GM18868 (cell line): ENCODE data around the gene KLRK1.
A peak's percentile ranks its signal among the peaks of the same experiment; 100 is the strongest.
"Not testable (repeated sequence)": the region's sequence is repeated elsewhere in the genome, so short reads cannot be mapped to it uniquely, and the experiment has no call there.

Experiments
- ATAC-seq: cut with Tn5 transposase; IDR thresholded peaks from one replicate; pipeline ENCODE4 v1.9.1; 2021; ENCODE audit warnings: mild to moderate bottlenecking, moderate library complexity; ENCODE audit not compliant: unreplicated experiment

KLRK1 gene

DNA sequence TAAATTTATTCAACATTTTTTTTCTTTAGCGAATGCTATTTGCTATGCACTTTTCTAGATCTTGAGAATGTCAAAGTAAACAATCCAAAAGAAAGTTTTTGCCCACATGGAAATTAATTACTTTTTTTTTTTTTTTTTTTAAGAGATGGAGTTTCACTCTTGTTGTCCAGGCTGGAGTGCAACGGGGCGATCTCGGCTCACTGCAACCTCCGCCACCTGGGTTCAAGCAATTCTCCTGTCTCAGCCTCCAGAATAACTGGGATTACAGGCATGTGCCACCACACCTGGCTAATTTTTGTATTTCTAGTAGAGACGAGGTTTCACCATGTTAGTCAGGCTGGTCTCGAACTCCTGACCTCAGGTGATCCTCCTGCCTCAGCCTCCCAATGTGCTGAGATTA lies 1.1 kb upstream of the KLRK1 start:
- not testable (repeated sequence) for ATAC-seq

DNA sequence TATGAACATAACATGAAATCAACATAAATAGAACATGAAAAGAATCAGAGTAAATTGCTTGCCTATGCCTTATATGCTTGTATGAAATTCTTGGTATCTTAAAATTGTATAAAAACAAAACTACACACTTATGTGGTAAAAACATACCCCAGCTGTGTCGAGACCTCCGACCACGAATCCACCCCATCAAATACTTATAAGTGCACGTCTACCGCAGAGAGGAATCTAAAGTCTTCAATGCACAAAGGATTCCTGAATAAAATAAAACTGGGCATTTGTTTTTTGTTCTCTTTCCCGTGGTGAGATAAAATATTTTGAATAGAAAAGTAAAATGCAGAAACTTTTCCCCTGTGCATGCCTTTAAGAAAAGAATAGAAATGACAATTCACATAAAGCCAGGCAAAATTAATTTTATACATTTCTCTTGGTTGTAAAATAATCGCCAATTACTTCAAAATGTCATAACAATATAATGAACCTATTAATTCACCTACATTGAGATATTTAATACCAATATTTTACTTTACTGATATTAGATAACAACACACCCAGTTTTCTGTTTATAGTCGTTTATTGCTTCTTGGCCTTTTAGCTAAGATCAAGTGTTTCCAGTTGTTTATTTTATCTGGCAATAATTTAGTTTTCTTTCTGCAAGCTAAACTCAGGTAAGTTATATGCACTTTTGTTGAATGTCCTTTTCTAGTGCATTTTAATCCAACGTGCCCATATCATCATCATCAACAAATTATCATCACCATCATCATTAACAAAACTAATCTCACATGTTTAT lies 1.0 kb downstream of the KLRK1 start:
- no peak for ATAC-seq

DNA sequence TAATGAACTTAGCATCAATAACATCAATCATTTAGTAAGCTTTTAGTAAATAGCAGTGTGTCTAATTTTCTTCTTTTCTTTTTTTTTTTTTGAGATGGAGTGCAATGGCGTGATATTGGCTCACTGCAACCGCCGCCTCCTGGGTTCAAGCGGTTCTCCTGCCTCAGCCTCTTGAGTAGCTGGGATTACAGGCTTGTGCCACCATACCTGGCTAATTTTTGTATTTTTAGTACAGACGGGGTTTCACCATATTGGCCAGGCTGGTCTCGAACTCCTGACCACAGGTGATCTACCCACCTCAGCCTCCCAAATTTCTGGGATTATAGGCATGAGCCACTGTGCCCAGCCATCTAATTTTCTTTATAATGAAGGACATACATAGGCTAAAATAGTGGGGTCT lies 2.3 kb downstream of the KLRK1 start:
- ATAC-seq: not testable (repeated sequence)

DNA sequence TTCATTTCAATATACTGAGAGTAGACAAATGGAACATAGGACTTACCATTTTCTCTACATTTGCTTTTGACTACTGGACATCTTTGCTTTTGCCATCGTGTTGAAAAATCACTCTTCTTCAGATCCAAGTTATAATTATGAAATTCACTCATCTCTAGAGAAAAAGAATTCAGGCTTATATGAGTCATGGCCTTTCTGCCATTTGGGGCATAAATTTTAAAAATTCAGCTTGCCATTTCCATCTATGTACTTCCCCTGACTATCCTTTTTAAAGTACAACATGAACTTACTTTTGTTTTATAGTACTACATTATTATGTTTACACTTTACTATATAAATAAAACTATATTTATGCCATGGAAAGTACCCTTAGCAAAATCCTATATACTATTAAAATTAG lies 3.0 kb downstream of the KLRK1 start:
- ATAC-seq: no peak

DNA sequence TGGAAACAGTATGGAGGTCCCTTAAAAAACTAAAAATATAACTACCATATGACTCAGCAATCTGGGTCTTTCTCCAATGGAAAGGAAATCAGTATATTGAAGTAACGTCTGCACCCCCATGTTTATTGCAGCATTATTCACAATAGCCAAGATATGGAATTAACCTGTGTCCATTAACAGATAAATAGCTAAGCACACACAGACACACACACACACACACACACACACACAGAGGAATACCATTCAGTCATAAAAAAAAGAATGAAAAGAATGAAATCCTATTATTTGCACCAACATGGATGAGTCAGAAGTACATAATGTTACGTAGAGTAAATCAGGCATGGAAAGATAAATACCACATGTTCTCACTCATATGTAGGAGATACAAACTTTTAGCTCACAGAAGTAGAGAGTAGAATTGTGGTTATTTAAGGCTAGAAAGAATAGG lies 4.7 kb downstream of the KLRK1 start:
- no peak for ATAC-seq

DNA sequence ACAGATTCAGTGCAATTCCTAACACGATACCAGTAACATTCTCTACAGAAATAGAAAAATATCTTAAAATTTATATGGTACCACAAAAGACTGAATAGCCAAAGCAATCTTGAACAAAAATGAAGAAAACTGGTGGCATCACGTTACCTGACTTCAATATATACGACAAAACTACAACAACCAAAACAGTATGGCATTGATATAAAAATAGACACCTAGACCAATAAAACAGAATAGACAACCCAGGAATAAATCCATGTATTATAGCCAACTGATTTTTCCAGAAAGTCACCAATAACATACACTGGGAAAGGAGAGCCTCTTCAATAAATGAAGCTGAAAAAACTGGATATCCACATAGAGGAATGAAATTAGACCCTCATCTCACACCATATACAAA lies 5.7 kb downstream of the KLRK1 start:
- no peak for ATAC-seq

DNA sequence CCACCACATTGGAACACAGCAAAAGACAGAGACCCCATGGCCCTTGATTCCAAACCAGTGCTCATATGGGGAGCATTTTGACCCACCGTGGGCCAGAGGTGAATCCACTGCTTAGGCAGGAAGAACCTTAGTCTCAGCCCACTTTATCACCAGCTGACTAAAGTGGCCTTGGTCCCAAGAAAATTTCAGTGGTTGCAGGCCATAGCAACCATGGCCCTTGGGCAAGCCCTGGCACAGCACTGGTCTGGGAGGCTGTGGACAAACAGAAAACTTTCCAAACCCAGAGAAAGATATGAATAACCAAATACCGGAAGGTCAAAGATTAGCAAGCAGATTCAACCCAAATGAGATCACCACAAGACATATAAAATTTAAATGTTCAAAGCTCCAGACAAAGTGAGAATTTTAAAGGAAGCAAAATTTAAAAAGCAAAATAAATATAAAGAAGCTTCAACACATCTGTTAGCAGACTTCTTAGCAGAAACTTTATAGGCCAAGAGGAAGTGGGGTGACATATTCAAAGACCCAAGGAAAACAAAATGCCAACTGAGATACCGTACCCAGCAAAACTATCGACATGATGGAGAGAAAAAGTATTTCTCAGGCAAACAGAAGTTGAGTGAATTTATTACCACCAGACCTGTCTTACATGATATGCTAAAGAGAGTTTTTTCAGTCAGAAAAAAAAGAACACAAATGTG lies 7.8 kb downstream of the KLRK1 start:
- no peak for ATAC-seq

DNA sequence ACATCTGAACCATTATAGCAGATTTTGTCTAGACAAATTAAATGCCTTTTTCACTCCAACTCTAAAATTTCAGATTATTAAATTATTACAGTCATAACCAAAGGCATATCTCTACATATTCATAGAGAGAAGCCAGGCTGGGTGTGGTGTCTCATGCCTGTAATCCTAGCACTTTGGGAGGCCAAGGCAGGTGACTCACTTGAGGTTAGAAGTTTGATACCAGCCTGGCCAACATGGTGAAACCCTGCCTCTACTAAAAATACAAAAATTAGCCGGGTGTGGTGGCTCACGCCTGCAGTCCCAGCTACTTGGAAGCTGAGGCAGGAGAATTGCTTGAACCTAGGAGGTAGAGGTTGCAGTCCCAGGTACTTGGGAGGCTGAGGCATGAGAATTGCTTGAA lies 11.1 kb downstream of the KLRK1 start:
- ATAC-seq: not testable (repeated sequence)

DNA sequence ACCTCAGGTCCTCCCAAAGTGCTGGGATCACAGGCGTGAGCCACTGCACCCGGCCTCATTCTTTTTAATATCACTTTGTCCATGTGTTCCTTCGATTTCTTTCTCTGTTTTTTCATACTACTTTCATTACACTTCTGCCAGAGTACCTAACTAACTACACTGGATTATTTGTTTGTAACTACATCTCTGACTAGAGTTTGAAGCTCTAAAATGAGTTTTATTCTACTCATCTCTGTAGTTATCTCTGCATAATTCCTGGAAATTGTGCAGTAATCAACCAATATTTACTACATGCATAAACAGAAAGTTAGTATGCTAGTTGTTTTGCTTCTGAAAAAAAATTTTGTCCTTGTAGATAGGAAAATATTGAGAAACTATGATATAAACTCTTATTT lies 15.2 kb downstream of the KLRK1 start:
- no peak for ATAC-seq

DNA sequence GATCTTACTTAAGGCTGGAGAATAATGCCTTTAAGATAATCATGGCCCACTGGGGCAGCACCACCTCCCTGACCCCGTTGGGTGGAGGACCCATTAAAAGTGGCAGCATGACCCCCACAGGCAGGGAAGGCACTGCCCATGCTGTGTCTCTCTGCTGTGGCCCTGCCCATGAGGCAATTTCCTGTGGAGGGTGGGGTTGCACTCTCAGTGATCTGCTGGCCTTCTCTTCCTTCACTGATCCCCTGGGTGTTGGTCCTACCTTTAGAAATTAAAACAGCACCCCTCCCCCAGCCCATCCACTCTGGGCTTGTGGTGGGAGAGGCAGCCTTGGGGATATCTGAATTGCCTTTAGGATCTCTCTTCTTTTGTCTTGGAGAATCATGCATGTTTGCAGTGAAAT lies 17.3 kb downstream of the KLRK1 start:
- ATAC-seq: no peak

DNA sequence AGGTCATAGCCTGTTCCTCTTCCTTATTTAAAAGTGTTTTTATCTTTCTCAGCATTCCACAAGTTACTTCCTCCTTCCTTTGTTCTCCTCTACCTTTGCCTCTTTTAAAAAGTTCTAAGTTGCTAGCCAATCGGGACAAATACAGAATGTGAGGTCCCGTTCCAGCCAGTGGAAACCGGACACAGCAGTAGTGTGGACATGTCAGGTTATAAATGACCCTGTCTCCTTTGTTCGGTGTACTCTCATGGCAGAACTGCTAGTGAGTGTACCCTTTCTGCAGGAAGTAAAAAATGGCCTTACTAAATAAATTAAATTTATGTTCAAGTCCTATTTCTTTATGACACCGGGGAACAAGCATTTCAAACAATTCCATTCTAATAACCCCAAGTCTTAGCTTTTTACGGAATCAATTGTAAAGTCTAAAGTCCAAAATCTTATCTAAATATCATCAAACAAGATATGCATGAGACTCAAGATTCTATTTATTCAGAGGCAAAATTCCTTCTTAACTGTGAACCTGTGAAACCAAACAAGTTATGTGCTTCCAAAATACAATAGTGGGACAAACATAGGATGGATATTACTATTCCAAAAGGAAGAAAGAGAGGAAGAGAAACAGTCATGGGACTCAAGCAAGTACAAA lies 17.8 kb downstream of the KLRK1 start:
- ATAC-seq: not testable (repeated sequence)

DNA sequence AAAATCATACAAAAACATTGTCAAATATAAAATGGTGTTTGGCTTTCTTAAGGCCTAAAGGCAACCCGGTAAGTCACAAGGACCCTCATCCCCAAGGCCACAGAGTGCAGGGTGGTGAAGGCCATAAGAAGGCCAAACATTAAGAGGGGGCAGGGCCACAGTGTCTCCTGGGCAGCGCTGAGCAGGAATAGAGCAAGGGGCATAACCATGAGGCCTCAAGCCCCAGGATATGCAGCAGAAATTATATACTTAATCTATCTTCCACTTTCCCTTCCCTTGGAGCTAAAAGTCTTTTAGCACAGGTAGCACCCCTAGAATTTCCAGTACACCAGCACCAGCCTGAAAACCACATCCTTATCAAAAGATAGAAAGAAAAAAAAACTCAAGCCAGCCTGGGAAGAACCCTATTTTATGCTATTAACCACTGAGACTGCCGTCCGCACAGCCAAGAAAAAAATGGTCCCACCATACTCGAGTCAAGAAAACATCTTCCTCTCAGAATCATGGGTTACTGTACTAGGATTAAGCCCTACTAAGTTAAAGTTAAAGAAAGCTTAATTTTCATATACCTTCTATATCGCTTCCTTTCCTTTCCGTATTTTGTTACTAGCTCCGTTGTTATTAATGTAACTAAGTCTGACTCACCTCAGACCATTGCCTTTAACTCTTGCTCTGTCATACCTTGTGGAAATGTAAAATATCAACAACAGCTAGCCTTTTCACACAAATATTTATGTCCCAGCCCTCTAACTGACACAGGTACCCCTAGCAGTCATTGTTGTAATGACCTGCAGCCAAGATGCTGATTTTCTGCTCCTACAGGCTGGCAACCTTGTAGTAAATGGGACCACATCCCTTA lies 20.1 kb downstream of the KLRK1 start:
- no peak for ATAC-seq

DNA sequence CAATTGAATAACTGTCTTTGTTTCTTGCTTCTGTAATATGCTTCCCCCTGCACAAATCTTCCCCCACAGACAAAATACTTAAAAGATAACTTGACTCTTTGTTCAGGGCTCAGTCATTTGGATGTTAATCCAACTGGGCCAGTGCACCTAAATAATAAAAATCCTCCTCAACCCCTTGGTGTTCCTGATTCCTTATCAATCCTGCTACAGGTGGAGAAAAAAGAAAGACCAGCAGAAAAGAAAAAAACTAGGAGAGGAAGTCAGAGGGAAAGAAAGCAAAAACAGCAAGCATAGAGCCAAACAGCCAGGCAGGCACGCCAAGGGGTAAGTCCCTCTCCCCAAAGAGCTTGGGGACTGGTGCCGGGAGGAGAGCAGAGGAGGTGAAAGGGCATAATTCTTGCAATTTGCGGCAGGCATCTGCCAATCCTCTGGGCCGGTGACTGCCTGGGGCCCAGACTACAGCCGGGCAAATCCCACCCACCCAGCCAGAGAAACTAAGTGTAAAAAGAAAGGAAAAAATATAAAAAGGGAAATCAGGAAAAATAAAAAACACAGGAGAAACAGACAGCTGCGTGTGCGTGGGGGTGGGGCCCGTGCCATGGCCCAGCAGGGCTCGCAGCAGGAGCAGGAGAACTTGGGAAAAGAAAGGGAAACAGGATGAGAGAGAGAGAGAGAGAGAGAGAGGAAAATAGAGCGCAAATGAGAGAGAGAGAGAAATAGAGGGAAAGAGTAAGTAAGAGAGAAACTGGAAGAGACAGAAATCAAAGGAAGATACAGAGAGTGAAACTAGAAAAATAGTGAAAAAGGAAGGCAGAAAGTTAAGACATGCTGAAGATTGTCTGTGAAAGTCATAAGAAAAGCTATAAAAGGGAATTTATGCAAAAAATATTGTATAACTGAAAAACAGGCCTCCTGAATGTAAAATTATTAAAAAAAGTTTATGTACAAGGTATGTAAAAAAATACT lies 21.4 kb downstream of the KLRK1 start:
- no peak for ATAC-seq

DNA sequence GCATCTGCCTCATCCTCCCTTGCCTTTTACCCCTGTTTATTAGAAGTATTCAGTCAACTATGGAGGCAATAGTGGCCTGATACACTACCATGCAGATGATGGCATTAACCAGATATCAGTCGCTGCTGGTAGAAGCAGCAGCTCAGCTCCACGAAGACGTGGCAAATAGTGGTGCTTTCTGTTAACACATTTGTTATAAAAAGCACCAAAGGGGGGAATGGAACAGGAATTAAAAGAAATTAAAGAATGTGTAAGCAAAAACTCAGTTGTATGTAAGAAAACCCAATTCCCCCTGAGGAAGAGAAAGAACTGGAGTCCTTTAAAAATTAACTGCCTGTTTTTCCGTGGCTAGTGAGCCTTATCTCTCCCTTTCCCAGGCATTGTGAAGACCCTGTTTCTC lies 22.1 kb downstream of the KLRK1 start:
- not testable (repeated sequence) for ATAC-seq

DNA sequence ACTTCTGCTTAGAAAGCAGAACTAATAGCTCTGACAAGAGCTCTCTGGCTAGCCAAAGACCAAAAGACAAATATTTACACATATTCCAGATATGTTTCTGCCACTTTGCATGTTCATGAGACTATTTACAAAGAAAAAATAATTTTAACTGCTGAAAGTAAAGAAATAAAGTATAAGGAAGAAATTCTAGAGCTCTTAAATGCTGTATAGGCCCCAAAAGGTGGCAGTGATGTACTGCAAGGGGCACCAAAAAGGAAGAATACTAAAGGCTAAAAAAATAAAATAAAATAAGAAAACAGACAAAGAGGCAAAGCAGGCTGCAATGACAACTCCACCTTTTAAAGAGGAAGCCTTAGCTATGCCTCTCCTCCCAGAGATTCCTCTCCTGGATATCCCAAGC lies 23.0 kb downstream of the KLRK1 start:
- no peak for ATAC-seq

DNA sequence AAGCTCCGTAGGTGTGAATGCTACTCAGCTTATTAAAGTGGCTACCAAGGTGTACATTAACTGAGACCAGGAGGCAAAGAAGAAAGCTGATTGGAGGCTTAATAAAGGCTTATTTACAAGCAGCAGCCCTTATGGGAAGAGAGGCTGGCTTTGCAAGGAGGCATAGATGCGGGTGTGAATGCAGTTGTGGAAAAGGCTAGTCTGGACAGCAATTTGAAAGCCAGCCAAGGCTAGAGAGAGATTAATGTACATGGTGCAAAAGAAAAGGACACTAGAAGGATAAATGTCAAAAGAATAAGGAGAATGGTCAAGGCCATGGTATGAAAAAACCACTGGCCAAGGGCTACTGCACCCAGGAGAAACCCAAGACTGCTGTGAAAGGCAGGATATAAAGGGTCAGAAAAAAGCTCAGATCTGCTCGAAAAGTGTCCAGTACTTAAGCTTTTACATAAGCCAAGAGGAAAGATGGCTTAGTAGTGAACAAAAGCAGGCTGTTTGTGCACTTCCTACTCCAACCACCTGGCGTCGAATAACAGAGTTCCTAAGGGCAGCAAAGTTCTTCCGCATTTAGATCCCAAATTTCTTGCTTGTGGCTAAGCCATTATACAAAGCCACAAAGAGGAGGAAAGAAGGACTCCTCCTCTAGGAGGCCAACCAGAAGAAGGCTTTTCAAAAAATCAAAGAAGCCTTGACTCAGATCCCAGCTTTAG lies 24.0 kb downstream of the KLRK1 start:
- ATAC-seq: no peak

DNA sequence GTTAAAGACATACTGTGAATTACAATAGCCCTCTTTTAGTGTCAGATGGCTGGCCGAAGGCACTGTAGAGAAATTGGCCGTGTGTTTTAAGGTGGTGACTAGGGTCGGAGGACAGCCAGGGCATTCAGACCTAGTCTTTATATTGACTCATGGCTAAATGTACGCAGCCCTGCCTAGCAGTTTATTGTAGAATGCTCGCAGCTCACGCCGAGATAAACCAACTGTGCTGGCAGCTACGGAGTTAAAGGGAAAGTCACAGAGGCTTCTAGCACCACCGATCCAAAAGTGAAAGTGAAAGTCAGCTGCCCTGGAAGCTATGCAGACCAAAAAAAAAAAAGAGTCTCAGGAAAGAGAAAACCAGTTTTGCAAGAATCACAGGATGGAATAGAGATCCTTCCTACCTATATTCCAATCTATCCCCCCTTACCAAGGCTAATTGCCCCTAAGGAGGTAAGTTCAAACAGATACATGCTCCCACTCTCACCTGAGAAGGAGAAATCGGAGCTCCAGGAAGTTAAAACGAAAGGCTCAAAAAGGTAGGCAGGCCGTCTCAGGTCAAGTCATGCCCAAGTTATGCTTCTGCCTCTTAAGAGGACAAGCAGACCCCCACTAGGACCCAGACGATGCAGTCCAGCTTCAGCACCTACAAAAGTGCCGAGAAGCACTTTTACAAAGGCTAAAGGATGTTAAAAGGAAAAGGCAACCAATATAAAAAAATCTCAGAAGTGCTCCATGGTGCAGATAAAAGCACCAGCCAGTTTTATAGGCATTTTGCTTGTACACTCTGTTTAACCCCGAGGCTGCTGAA lies 24.8 kb downstream of the KLRK1 start:
- ATAC-seq: peak; percentile 50
